NCI-H2029 treated with DMSO at 0.1 percent for 48 hours (cell line): ENCODE measurements around the gene HSF5.
A peak's percentile ranks its signal among the peaks of the same experiment; 100 is the strongest.

Experiments used
- DNase-seq: peaks from one replicate; lab custom pipeline; 2025; lab: John Stamatoyannopoulos, UW

HSF5 gene

DNA sequence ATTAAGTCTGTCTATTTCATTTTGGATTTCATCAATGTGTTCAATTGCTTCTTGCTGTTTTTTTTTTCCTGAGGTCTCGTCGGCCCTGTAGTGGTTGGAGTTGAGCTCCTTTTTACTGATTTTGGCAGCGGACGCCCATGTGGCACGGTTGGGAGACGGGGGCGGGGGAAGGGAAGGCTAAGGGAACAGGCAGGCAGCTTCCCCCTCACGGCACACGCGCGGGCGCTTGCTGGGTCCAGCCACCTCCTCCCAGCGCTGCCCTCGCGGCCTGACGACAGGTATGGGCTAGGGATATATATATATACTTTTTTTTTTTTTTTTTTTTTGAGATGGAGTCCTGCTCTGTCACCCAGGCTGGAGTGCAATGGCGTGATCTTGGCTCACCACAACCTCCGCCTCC, 11.4 kb downstream of the HSF5 start:
- no peak for DNase-seq

DNA sequence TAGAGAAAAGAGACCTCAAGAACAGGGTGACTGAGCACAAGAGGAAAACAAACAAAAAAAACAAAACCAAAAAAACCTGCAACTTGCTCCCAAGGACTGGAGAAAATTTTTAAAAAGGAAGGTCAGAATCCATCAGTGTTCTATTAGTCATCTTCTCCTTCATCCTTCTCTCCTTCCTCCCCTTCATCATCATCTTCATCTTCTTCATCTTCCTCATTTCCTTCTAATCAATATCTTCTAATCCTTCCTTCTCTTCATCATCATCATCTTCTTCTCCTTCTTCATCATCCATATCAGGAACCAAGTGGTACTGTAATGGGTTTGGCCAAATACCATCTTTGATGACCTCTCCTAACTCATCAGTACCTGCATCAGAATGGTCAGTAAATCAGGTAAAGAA, 12.2 kb downstream of the HSF5 start:
- no peak for DNase-seq

DNA sequence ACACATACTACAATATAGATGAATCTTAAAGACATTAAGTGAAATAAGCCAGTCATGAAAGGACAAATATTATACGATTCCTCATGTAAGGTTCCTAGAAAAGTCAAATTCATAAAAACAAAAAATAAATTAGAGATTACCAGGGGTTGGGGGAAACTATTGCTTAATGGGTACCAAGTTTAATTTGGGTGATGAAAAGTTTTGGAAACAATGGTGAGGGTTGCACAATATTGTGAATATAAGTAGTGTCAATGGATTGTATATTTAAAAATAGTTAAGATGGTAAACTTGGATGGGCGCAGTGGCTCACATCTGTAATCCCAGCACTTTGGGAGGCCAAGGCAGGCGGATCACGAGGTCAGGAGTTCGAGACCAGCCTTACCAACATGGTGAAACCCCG, 17.9 kb downstream of the HSF5 start:
- no peak for DNase-seq

DNA sequence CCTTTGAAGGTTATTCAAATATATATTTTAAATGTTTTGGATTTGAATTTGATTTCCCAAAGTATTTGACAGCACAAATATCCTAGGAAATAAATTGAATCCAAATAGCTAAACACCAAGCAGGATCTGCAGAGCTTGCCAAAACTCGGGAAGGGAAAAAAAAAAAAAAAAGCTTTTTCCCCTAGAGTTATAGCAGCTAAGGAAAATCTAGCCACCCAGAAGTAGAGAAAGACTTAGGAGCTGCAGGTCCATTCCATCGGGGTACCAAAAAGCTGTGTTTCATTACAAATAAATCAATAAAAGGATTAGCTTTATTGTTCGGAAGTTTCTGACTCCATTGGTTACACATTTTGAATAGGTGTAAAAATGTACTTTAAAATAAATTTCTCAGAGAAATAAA, 19.3 kb downstream of the HSF5 start:
- DNase-seq: no peak

DNA sequence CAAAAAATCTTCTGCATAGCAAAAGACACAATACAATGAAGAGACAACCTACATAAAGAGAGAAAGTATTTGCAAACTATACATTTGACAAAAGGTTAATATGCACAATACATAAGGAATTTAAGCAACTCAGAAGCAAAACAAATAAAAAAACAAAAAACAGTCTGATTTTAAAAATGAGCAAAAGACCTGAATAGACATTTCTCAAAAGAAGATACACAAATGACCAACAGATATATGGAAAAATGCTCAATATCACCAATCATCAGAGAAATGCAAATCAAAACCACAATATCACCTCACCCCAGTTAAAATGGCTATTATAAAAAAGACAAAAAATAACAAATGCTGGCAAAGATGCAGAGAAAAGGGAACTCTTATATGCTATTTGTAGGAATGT, 32.7 kb downstream of the HSF5 start:
- no peak for DNase-seq

DNA sequence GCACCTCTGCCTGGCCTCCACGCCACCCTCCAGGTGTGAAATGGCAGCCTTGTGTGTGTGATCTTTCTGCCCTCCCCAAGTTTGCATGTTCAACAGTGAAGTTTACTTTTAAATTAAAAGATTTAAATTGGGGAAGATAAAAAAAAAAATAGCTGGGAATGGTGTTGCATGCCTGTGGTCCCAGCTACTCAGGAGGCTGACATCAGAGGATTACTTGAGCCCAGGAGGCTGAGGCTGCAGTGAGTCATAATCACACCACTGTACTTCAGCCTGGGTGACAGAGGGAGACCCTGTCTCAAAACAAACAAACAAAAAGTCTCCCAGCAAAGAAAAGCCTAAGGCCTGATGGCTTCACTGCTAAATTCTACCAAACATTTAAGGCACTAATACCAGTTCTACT, 35.5 kb downstream of the HSF5 start:
- DNase-seq: no peak

DNA sequence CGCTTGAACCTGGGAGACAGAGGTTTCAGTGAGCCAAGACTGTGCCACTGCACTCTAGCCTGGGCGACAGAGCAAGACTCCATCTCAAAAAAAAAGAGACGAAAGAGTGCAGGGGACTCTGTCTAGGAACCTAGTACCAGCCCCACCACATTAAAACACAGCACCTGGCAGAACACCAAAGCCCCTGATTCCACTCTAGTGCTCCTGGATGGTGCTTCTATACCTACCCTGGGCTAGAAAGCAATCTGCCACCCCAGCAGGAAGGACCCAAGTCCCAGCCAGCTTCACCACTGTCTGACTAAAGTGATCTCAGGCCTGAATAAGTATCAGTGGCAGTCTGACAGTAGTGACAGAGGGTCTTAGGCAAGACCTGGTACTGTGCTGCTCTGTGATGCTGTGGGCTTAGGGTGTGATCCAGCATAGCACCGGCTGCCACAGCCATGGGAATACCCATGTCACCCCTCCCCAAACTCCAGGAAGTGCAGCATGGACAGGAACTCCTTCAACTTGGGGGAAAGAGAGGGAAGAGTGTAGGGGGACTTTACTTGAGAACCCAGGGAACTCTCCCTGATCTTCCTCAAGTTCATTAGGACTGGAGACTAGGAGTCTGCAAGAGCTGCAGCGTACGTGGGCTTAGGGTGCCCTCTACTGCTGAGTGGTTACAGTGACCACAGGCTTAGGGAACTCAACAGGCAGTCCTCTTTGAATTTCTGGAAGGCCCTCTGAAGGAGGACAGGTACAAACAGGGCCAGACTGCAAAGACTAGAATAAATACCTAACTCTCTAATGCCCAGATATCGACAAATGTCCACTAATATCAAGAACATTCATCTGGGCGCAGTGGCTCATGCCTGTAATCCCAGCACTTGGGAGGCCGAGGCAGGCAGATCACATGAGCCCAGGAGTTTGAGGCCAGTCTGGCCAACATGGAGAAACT, 40.9 kb downstream of the HSF5 start:
- DNase-seq: peak; percentile 12

DNA sequence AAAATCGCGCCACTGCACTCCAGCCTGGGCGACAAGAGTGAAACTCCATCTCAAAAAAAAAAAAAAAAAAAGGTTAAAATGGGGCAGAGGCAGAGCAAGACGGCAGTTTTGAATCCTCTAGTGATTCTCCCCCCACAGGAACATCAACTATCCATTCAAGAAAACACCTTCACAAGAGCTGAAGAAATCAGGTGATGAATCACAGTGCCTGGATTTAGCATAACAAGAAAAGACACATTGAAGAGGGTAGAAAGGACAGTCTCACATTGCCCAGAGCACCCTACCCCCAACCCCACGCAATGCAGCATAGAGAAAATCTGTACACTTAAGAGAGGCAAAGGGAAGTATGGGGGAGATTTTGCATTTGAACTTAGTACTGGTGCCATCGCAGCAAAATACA, 42.1 kb downstream of the HSF5 start:
- DNase-seq: no peak

DNA sequence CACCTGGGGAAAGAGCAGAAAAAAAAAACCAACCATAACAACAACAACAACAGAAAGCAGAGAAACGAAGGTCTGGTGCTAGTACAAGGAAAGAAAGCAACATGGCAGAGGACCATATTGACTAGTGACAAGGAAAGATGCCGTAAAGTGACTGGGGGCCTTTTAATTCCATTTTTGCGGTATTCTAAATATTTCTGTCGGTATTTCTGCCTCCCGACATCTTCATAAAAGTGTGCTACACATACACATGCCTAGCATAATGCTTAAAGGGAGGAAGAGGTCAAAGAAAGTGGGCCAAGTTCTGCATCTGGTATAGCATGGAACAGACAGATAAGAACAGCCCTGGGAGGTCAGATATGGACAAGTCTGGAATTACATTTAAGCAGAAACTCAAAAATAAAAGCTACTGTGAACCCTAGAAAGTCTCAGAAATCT, 51.4 kb downstream of the HSF5 start:
- DNase-seq: no peak

DNA sequence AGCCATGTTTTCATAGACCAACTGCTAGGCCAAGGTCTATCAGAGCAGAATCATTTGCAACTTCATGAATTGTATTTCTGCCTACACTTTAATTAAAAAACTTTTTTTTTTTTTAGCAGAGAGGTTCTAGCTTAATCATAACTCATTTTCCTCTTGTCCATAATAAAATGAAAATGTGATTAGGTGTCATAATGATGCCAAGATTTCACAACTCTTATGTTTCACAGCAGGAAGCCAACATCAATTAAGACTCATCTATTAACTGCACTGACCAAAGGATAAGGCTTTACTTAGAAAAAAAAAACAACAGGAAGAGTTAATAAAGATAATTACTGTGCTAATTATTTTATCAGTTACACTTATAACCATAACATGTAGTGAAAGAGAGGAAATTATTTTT, 52.0 kb downstream of the HSF5 start:
- no peak for DNase-seq

DNA sequence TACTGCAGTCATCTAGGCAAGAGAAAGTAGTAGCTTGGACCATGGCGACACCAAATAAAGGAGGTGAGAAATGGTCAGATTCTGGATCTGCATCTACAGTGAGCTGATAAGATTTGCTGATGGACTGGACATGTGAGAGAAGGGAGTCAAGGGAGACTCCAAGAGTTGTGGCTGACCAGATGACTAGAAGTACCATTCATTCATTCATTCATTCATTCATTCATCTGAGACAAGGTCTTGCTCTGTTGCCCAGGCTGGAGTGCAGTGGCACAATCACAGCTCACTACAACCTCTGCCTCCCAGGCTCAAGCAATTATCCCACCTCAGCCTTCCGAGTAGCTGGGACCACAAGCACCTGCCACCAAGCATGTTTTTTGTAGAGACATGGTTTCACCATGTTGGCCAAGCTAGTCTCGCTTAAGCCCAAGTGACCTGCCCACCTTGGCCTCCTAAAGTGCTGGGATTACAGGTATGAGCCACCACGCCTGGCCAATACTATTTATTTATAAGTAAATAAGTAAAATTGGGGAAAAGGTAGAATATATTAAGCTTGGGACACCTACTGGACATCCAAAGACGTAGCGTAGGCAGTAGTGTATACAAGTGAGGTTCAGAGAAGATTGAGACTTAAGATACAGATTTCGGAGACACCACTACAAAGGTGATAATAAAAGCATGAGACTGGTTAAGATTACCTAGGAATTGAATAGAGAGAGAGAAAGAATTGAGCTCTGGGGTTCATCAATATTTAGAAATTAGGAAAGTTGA, 55.2 kb downstream of the HSF5 start:
- no peak for DNase-seq

DNA sequence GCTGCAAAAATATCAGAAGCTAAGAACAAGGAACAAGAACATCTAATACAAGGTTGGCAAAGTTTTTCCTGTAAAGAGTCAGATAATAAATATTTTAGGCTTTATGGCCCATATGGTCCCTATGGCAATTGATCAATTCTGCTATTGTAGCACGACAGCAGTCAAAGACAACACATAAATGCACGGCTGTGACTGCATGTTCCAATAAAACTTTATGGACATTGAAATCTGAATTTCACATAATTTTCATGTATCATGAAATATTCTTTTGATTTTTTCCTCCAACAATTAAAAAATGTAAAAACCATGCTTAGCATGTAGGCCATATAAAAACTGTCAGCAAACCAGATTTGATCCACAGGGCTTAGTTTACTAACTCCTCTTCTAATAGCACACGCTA, 60.4 kb downstream of the HSF5 start:
- DNase-seq: no peak

DNA sequence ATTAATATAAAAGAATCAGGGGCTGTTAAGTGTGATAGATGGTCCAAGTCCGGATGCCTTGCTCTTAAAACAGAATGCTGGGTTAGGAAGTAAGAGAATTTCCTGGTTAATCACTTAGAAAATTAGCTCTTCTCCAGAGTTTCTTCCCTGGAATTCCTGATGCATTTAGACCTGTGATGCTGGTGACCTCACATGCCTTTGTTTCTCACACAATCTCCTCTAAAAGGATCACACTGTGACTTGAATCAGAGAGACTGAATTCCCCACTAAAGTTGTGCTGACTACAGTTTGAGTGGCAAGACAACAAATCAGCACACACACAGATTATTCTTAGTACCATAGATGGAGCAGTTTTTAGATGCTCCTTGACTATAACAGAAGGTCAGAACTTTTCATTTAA, 66.5 kb downstream of the HSF5 start:
- DNase-seq: no peak

DNA sequence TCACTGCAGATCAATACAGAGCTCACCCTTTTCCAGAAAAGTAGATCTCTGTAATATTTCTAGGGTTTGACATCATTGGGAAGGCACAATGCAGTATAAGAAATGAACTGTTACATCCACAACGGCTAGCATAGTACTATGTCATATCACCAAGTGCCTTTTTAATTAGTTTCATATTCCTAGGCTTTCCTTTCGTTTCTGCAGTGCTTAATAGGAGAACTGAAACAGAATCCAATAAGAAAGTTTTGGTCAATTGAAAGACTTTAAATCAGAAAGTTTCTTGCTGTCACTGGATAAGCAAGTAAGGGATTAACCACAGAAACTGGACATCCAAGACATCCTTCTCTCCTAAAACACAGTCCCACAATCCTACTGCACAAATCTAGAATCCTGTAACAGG, 67.4 kb downstream of the HSF5 start:
- no peak for DNase-seq

DNA sequence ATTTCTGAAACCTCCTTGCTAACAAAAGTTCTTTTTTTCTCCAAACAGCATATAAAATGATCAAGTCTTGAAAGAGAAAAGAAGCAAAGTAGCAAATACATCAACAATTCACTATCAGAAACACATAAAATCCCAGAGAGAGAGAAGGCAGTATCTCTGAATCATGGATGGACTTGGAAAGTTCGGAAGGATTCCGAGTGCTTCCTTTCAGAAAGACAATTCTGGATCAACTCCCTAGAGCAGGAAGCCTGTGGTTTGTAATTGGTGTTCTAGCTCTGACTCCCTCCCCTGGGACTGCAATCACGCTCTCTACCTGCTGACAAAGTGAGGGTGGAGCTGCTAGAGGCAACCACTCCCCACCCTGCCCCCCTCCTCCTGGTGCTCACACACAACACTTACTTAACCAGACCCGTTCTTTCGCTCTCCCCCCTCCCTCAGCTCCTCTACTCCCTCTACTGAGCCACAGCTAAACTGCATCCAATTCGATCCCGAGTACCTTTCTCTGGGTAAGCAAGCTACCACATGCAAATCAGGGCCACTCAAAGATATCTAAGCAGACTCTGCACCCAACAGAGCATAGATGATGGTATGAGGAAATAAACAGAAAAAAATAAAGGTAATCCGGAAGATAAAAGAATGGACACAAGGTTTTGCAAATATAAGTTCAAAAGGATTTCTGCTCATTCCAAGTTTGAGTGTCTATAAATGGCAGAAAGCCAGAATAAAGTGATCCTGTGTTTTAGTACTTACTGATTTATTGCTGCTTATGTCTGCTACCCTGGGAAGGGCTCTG, 70.7 kb downstream of the HSF5 start, which contains the start of gene RNF43:
Gene RNF43, minus strand, starts transcription at position 235 of the 793 bp plus-strand sequence. CDS start 1,957 bp downstream, outside the sequence.
- DNase-seq: peak; percentile 73

DNA sequence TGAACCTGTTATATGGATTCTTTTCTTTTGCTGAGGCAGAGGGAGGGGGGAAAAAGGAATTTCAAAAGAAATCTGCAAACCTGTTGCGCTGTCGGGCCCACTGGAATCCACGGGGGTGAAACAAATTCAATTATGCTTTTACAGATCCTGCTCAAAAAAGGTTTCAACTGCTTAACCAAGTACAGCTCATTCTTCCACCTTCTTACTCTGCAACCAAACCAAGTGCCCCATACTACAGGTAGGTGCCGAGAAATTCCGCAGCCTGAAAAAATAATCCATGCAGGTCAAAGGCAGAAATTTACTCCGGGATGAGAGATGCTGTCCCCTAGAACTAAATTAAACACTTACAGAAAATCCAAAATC, 71.3 kb downstream of the HSF5 start:
- DNase-seq: no peak

DNA sequence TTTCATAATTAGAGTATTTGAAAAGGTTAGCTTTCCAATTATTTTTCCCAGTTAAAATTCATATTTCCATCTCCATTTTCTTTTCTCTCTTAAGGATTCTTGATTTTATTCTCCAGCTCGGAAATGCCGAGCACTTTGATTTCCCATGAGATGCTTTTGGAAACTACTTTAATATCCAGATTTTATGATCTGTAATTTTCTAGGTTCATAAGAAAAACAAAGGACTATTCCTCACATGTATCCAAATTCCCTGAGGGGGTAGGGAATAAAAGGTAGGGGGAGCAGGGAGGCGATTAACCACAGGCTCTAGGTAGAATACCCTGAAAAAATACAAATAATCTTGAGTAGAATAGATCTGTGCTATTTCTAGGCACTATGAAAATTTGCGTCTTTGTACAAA, 71.8 kb downstream of the HSF5 start:
- DNase-seq: no peak

DNA sequence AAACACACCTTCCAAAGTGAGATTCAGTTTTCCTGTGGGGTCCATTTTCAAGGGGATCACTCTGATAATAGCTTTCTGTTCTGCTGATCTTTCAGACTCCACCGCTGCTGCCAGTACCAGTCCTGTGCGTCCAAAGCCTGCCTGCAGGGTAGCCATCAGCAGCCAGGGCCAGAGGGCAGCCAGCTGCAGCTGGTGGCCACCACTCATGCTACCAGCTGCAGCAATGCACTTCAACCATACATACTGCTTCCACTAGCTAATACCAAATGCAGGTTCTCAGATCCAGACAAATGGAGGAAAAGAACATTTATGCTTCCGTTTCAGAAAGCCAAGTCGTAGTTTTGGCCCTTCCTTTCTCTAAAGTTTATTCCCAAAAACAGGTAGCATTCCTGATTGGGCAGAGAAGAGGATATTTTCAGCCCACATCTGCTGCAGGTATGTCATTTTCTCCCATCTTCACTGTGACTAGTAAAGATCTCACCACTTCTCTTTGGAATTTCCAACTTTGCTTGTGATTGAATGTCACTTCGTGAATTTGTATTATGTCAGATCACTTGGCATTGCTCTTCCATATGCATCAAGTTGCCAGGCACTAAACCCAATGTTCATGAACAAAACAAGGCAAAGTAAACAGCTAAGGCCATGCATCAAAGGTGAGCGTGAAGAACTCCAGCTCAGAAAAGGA, 72.7 kb downstream of the HSF5 start:
- no peak for DNase-seq

DNA sequence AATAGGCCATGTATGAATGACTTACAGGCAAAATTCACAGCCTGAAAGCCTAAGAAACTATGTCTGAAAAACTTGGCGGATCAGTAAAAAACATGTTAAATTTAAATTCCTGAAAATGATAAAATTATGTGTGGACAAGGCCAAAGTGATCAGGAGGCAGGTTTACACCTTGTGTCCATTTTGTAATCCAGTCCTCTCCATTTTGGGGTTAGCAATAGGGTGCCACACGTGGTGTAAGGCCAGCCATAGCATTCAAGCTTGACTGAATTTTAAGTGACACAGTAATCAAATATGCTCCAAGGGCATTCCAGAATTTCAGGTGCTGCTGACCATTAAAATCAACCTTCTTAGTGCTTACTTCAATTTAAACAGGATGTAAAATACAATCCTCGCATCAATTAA, 73.6 kb downstream of the HSF5 start:
- no peak for DNase-seq

DNA sequence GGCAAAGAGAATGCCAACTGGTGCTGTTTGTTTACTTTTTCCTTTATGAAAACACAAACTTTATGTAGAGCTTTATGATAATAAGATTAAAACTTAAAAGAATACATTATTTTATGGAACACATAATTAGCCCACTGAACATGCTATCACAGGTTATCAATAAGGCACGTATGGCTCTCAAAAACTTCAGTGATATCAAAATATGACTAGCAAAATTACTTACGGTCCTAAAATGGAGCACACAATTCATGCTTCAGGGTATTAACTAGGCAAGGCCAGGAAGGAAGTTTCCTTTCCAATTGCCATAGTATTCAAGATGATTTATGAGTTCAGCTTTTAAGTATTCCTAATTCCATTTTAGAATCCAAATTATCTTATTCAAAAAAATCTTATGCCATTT, 74.5 kb downstream of the HSF5 start:
- DNase-seq: no peak

DNA sequence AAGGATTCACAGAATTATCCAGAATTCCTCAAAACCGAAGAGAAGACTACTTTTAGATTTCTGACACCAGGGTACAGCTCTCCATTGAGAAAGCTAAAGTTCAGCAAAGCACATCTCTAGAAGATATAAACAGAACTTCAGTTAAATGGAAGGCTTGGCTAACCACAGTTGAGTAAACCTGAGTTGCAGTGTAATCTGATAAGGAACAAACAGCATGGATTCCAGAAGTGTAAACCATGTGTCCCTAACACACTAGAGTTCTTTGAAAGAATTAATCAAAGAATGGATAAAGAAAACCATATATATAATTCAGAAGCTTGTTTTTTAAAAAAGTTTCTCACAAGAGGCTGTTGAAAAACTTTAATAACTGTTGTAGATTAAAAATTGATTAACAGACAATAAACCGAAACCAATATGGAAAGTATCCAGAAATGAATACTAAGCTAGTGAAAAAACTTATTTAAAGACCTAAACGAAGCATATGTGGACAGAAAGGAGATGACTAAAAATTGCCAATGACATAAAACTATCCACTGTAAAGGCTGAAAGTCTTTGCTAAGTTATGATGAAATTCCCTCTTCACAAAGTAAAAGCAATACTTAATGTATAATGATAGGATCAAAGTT, 75.1 kb downstream of the HSF5 start:
- no peak for DNase-seq
